GM21717 (cell line): ENCODE results near the gene RNASET2.
A peak's percentile ranks its signal among the peaks of the same experiment; 100 is the strongest.
"Not testable (repeated sequence)": the region's sequence is repeated elsewhere in the genome, so short reads cannot be mapped to it uniquely, and the experiment has no call there.

ENCODE experiments used
- ATAC-seq: cut with Tn5 transposase; IDR thresholded peaks from one replicate; pipeline ENCODE4 v1.9.1; 2021; ENCODE audit warnings: mild to moderate bottlenecking, moderate library complexity; ENCODE audit not compliant: unreplicated experiment

The RNASET2 gene

DNA sequence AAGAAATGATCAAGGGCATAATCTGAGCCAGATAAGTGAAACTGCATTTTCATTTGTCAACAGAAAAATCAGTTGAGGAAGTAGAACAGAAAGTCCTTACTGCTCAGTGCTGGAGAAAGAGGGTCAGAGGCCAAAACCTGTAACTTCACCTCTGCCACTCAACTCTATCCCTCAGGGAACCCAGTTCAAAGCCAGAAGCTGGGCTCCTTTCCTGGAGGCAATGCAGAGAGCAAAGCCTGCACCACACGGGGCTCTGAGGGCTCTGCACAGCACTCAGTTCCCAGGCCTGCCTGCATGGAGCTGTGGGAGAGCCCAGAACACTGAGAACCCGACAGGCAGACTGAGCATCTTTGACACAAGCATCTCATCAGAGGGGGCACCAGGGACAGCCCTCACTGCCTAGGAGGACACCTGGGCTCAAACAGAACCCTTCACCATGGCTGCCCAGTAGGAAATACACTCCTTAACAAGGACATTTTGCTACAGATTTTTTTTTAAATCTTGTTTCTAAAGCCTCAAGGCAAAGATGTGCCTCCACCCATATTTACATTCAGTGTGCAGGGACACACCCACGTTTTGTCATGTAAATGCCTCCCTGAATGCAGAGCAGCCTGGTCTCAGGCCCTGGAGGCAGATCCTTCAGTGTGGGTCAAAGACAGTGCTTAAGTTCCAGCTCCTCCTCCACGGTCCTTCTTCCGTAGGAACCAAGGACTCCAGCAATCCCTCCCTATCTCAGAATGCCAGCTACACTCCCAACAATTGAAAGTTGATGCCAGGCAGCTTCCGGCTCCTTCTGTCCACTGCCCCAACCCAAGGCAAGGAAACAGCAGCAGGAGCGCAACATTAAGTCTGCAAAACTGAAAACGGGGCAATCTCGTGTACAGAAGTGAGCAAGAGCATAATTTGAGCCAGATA, 6.6 kb downstream of the RNASET2 start:
- peak; percentile 17 for ATAC-seq

- not testable (repeated sequence) for ATAC-seq
Measured at GRCh38 chr6:166948724-166949123, 7.6 kb downstream of the RNASET2 start.

- ATAC-seq: no peak
Measured at GRCh38 chr6:166947251-166947650, 9.1 kb downstream of the RNASET2 start.

DNA sequence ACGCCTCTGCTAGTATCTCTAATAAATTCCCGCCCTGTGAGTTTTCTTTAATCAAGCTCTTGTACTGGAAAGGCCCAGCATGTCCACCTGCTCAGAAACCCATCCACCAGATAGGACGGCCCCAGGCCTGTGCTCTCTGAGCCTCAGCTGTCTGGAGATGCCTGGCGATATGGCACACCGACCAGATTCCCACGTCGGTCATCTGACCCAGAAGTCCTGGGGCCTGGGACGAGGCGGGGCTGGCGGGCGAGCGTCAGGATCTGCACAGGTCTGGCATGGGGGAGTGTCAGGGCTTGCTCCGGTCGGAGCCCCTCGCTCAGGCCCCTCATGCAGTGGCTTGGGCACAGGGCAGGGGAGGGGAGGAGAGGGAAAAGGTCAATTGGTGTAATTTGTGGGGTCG, 10.2 kb downstream of the RNASET2 start:
- no peak for ATAC-seq

- ATAC-seq: no peak
Measured at GRCh38 chr6:166944666-166945256, 11.6 kb downstream of the RNASET2 start.

- no peak for ATAC-seq
Measured at GRCh38 chr6:166942393-166943168, 13.8 kb downstream of the RNASET2 start.

- no peak for ATAC-seq
Measured at GRCh38 chr6:166940643-166941068, 15.7 kb downstream of the RNASET2 start.

- ATAC-seq: no peak
Measured at GRCh38 chr6:166939894-166940293, 16.5 kb downstream of the RNASET2 start.

DNA sequence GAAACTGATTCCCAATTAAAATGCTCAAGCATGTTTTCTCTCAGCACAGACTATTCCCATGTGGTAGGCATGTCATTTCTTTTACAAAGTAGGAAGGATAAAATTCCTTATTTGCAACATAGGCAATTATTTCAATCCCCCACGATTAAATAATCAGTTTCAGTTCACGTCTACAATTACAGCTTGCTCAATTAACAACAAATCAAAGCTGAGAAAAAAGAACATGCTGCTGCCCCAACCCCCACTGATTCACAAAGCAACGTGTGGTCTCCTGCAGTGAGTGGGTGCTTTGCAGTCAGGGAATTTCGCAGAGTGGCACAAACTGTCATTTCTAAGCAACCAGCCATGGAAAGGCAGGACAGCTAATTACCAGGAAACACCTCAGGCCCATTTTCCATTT, 17.0 kb downstream of the RNASET2 start:
- no peak for ATAC-seq

- no peak for ATAC-seq
Measured at GRCh38 chr6:166938704-166939103, 17.6 kb downstream of the RNASET2 start.

DNA sequence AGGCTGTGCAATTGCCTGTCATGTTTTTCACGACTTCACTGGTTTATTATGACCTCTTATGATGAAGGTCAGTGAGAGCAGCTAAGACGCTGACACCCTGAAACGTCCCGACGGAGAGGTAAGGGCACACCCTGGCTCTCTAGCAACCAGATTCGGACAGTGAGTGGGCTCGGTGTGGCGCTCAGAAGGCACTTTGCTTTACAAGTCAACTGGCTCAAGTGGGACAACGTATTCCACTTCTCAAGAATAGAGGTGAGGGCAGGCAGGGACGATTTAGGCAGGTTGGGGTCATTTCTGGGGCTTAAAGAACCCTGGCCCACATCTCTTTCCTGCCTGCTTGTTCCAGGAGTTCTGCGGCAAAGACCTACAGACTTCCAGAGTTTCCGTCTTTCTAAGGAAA, 18.2 kb downstream of the RNASET2 start:
- ATAC-seq: no peak

DNA sequence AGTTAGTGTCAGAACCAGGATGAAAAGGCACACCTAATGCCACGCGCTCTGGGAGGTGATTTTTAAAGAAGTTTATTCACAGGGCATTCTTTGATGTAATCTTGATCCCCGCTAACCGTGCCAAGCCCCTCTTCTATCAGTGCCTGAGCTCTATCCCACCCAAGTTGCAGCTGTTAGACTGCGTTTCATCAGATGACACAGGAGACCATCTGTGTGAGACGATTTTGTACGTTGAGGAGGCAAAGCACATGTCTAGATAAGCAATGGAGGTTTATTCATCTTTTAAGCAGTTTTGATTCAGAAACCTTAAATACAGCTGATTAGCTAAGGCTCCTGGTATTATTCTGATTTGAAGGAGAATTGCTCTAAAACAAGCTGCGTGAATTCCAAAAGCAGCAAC, 18.6 kb downstream of the RNASET2 start:
- ATAC-seq: no peak

DNA sequence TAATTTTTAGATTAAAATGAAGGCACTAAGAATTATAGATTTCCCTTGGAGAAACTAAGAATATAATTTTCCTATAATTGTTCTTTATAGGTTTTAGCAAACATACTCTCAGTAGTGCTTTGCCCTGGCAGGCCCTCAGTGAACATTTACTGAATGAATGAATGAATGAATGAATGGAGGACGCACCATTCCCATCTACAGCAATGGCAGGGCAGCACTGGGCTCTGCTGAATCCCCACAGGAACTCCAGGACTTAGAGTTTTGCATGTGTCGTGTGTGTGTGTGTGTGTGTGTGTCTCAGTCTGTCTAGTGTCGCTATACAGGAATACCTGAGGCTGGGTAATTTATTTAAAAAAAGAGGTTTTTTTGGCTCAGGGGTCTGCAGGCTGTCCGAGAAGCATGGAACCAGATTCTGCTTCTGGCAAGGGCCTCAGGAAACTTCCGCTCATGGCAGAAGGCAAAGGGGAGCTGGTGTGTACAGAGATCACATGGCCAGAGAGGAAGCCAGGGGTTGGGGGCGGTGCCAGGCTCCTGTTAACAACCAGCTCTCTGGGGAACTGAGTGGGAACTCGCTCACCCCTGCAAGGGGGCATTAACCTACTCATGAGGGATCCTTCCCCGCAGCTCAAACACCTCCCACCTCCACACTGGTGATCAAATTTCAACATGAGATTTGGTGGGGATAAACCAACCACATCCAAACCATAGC, 20.1 kb downstream of the RNASET2 start:
- no peak for ATAC-seq

DNA sequence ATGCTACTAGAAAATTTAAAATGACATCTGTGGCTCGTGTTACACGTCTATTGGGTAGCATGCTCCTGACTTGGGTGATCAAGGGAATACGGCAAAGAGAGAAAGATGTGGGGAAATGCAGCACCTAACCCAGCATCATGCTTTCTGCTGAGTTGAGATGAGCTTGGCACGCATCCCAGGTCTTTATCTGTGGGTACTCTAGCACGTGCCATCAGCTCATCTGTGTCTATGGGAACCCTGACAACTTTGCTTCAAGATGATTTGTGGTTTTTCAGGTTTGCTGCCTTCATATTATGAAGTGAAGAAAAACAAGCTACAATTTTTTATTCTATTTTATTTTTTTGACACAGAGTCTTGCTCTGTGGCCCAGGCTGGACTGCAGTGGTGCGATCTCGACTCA, 21.0 kb downstream of the RNASET2 start:
- ATAC-seq: no peak

GRCh38 chr6:166934174-166934573, 22.2 kb downstream of the RNASET2 start:
- ATAC-seq: no peak

DNA sequence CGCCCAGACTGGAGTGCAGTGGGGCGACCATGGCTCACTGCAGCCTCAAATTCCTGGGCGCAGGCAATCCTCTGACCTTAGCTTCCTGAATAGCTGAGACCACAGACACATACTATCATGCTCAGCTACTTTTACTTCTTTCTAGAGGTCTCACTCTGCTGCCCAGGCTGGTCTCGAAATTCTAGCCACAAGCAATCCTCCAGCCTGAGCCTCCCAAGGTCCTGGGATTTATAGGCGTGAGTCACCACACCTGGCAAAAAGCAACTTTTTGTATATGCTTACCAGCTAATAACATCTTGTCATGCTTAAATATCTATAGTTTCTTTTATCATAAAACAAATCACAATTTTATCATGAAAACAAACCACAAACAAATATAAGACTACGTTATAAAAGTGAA, 23.0 kb downstream of the RNASET2 start:
- no peak for ATAC-seq

DNA sequence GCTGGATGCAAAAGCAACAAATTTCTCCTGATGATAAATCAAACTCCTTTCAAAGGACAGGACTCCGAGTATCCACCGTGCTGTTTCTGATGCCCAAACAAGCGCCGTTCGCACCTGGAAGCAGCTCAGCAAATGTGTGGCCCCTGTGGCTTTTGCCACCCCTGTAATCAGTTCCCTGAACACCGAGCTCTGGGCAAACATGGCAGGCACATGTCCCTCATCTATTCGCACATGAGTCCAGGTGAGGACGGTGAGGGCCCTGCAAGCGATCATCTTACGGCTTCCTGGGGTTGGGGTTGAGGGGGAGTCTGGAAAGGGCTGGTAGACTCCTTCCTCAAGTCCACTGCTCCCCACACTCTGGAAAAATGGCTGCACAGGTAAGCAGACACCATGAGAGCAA, 23.7 kb downstream of the RNASET2 start:
- no peak for ATAC-seq

GRCh38 chr6:166932116-166932515, 24.2 kb downstream of the RNASET2 start:
- no peak for ATAC-seq

- ATAC-seq: no peak
Measured at GRCh38 chr6:166931426-166931970, 24.9 kb downstream of the RNASET2 start.

DNA sequence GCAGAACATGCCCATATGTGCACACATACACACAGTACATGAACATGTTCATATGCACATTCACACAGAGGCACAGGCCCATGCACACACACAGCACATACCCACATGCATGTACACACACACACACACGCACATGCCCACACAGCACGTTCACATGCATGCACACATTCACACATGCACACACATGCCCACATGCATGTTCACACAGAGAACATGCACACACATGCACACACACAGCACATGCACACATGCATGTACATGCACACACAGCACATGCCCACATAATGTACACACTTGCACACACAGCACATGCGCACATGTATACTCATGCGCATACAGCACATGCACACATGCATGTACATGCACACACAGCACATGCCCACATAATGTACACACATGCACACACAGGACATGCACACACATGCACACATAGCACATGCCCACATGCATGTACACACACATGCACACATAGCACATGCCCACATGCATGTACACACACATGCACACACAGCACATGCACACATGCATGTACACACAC, 25.9 kb downstream of the RNASET2 start:
- no peak for ATAC-seq
